Peyer's patch (tissue), 4 donors: ENCODE results near the gene CIAO2A. TPM values are rescaled to one million over a fixed set of nuclear protein-coding genes. Genes with fewer than 3 reads are reported as not detected.
"Not testable (repeated sequence)": the region's sequence is repeated elsewhere in the genome, so short reads cannot be mapped to it uniquely, and the experiment has no call there.

Source experiments
- DNase-seq, 3 donors: peaks; one replicate each; pipeline ENCODE4 v3.0.0-alpha.2; 2017 to 2019
- H3K27ac ChIP-seq, 4 donors: fragments of 200-600 bp; sonication (generic); one replicate each; pipeline ENCODE4 v1.5.1; 2016 to 2019
- H3K27me3 ChIP-seq, 2 donors: fragments of 200-600 bp; sonication (generic); one replicate each; pipeline ENCODE4 v1.5.1; 2019
- H3K36me3 ChIP-seq, 3 donors: fragments of 200-600 bp; sonication (generic); one replicate each; pipeline ENCODE4 v1.5.1; 2016 to 2019
- H3K4me1 ChIP-seq, 4 donors: fragments of 200-600 bp; sonication (generic); one replicate each; pipeline ENCODE4 v1.5.1; 2016 to 2019
- H3K4me3 ChIP-seq, 4 donors: fragments of 200-600 bp; sonication (generic); 1 replicate in 3 of 4; 2 replicates in 1 of 4; pipeline ENCODE4 v1.5.1; 2016 to 2019; ENCODE audit warnings: mild to moderate bottlenecking in 1 of 4
- H3K9me3 ChIP-seq, 4 donors: fragments of 200-600 bp; sonication (generic); one replicate each; pipeline ENCODE4 v1.5.1; 2016 to 2019; ENCODE audit warnings: mild to moderate bottlenecking in 1 of 4
- POLR2A ChIP-seq, 2 donors: fragments of 450-650 bp; IDR thresholded peaks; one replicate each; pipeline ENCODE4 v1.5.1; 2017; ENCODE audit warnings: antibody characterized with exemption in 2 of 2, mild to moderate bottlenecking in 2 of 2, moderate library complexity in 2 of 2
- total RNA-seq, 4 donors: library from RNA; depleted of rRNA; stranded (reverse); fragments of >200 nt; gene quantifications; one replicate each; pipeline ENCODE4 v1.1.0, GENCODE V29; 2016
- TF ChIP-seq, protein P1 (sequence below), 6 experiments: fragments of 450-650 bp in 4 of 6; fragments of 200-600 bp in 2 of 6; sonication (generic) in 1 of 6; IDR thresholded peaks; one replicate each; pipeline ENCODE4 v1.5.1; 2017 to 2019; ENCODE audit warnings: antibody characterized with exemption in 6 of 6, mild to moderate bottlenecking in 3 of 6, moderate library complexity in 1 of 6

The CIAO2A gene
- total RNA-seq, 4 donors from 2014 or later, result 56.3 to 137 (median 78.0) TPM

DNA sequence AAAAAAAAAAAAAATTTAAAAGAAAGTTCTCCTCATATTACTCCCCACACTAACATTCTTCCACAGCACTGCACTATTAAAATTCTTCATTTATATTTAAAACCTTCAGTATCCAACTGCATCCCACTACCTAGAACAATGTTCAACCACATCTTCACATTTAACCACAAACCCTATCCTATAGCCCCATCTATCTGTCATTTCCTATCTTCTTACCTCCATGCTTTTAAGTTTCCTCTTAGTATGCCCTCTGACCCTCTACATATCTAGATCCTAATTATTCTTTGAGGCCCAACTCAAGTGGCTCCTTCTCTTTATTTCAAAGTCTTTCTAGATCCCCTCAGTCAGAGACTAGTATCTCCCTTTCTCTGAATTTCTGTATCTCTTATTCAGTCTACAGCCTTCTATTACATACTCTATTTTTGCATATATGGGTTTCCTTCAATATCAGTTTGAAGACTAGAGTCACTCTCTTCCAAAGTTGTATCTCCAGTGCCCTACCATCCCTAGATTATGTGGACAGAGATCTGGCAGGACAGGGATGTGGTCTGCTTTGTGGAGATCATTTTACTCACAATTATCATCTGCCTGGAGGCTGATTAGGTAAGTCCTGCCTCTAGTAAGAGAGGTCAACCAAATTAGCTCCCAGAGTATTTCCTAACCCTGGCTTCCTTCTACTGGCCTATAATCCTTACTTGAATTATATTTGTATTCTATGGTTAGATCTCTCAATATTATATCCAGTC, 1.4 kb downstream of the CIAO2A start:
- Histone ChIP-seq H3K36me3 (peaks cover 0 to 21% (median 0%) of the 10 kb centered on the region in 3 donors), H3K4me1 (peaks cover 0 to 33% (median 13%) of the 10 kb centered on the region in 4 donors), H3K27ac (peak overlapping the region; percentile 87 to 91 (median 88)), H3K27me3 (no peaks in the 10 kb centered on the region), H3K4me3 (peak overlapping the region in 3 of 4 donors; percentile 69 to 75 (median 69)), H3K9me3 (no peaks in the 10 kb centered on the region)
- DNase-seq, result no peak
- no peak for TF ChIP-seq POLR2A (IDR thresholded peaks at IDR 0.05)
- TF ChIP-seq, protein P1, sequence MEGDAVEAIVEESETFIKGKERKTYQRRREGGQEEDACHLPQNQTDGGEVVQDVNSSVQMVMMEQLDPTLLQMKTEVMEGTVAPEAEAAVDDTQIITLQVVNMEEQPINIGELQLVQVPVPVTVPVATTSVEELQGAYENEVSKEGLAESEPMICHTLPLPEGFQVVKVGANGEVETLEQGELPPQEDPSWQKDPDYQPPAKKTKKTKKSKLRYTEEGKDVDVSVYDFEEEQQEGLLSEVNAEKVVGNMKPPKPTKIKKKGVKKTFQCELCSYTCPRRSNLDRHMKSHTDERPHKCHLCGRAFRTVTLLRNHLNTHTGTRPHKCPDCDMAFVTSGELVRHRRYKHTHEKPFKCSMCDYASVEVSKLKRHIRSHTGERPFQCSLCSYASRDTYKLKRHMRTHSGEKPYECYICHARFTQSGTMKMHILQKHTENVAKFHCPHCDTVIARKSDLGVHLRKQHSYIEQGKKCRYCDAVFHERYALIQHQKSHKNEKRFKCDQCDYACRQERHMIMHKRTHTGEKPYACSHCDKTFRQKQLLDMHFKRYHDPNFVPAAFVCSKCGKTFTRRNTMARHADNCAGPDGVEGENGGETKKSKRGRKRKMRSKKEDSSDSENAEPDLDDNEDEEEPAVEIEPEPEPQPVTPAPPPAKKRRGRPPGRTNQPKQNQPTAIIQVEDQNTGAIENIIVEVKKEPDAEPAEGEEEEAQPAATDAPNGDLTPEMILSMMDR (IDR thresholded peaks at IDR 0.05), result peak in 3 of 6 experiments; percentile 31 to 53 (median 34)

DNA sequence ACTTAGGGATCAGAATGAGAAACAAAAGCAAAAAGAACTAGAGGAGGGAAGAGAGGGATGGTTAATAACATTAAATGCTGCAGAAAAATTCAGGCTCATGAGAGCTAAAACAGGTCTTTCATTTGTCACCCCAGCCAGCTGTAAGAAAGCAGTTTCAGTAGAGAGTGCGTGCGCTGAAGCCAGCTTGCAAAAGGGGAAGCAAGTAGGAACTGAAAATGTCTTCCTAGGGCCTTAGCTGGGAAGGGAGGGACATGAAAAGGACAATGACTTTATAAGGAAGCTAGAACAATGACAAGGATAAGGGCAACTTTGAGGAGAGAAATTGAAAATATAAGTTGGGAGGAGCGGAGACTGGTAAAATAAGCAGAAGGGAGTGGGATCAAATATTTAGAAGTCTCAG, 3.1 kb downstream of the CIAO2A start:
- H3K4me1 ChIP-seq, result peaks cover 0 to 27% (median 11%) of the 10 kb centered on the region in 4 donors
- no peak overlapping the region for H3K4me3 ChIP-seq
- no peaks in the 10 kb centered on the region for H3K9me3 ChIP-seq
- peak in 1 of 3 donors; percentile 67 for DNase-seq
- TF ChIP-seq, protein P1 (IDR thresholded peaks at IDR 0.05), result no peak
- no peak for TF ChIP-seq POLR2A (IDR thresholded peaks at IDR 0.05)
- H3K27ac ChIP-seq, result peak overlapping the region in 2 of 4 donors; percentile 68 to 75
- no peaks in the 10 kb centered on the region for H3K27me3 ChIP-seq
- H3K36me3 ChIP-seq, result peaks cover 0 to 38% (median 0%) of the 10 kb centered on the region in 3 donors

- no peaks in the 10 kb centered on the region for H3K27me3 ChIP-seq
- no peak for DNase-seq
- H3K27ac ChIP-seq, result peak overlapping the region; percentile 17 to 75 (median 52)
These were observed 3.9 kb downstream of the CIAO2A start for GRCh38 chr15:64089543-64090280.

DNA sequence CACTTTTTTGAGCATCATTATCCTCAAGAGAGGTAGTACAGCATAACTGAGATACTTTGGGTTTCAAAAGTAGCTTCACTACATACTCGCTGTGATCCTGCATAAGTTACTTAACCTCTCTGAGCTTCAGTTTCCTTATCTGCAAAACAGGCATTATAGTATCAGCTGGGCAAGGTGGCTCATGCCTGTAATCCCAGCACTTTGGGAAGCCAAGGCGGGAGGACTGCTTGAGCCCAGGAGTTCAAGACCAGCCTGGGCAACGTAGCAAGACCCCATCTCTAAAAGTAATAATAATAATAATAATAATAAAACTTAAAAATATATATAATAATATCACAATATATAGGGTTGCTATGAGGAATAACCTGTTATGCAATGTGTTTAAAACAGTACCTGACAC, 10.9 kb downstream of the CIAO2A start:
- Histone ChIP-seq H3K27me3 (no peaks in the 10 kb centered on the region), H3K27ac (no peak overlapping the region), H3K9me3 (no peaks in the 10 kb centered on the region), H3K36me3 (peaks cover 0 to 64% (median 0%) of the 10 kb centered on the region in 3 donors), H3K4me3 (no peak overlapping the region), H3K4me1 (no peaks in the 10 kb centered on the region)
- DNase-seq, result no peak
- no peak for TF ChIP-seq POLR2A (IDR thresholded peaks at IDR 0.05)
- TF ChIP-seq, protein P1 (IDR thresholded peaks at IDR 0.05), result no peak

More at GRCh38 chr15:64089543-64090280, 3.9 kb downstream of the CIAO2A start:
- peaks cover 0 to 46% (median 0%) of the 10 kb centered on the region in 3 donors for H3K36me3 ChIP-seq
- no peaks in the 10 kb centered on the region for H3K9me3 ChIP-seq
- peaks cover 0 to 18% (median 9%) of the 10 kb centered on the region in 4 donors for H3K4me1 ChIP-seq
- no peak overlapping the region for H3K4me3 ChIP-seq
- no peak for TF ChIP-seq POLR2A (IDR thresholded peaks at IDR 0.05)
- TF ChIP-seq, protein P1 (IDR thresholded peaks at IDR 0.05), result no peak

GRCh38 chr15:64073496-64073895, 20.1 kb downstream of the CIAO2A start:
- not testable (repeated sequence) for H3K4me3 ChIP-seq, H3K27me3 ChIP-seq, DNase-seq, H3K27ac ChIP-seq, H3K9me3 ChIP-seq
- peaks cover 0 to 15% (median 0%) of the 10 kb centered on the region in 3 donors for H3K36me3 ChIP-seq
- H3K4me1 ChIP-seq, result peaks cover 0 to 10% (median 0%) of the 10 kb centered on the region in 4 donors

DNA sequence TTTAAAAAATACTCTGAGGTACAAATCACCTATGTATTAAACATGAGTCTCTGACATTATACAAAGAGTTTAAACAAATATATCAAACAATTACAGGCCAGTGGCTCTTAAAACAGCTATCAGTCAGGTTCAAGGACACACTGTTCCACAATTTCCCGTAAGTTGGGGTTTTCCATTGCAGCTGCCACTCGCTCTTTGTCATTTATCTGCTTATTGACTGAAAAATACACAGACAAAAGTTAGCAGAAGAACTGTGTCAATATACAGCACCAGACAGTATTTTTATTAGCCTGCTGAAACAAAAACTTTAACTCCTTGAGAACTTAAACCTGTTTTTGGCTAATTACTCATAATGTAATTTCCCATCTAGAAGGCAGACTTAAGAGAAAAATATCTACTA, 20.8 kb downstream of the CIAO2A start:
- Histone ChIP-seq H3K27me3 (no peaks in the 10 kb centered on the region), H3K4me3 (no peak overlapping the region), H3K27ac (peak overlapping the region in 1 of 4 donors; percentile 17), H3K4me1 (peaks cover 0 to 10% (median 0%) of the 10 kb centered on the region in 4 donors), H3K36me3 (peaks cover 0 to 15% (median 0%) of the 10 kb centered on the region in 3 donors), H3K9me3 (no peaks in the 10 kb centered on the region)
- TF ChIP-seq POLR2A (IDR thresholded peaks at IDR 0.05), result no peak
- TF ChIP-seq, protein P1 (IDR thresholded peaks at IDR 0.05), result no peak
- DNase-seq, result no peak
